GM23248 (cell line): ENCODE data around the gene DGKG.

Experiments
- EZH2 ChIP-seq: fragments of 200-600 bp; sonication (generic); IDR thresholded peaks from 2 replicates; pipeline ENCODE4 v1.6.1; 2018; ENCODE audit warnings: antibody characterized with exemption, mild to moderate bottlenecking; ENCODE audit not compliant: insufficient read depth, poor library complexity, severe bottlenecking
- EZH2phosphoT487 ChIP-seq: fragments of 200-600 bp; sonication (generic); IDR thresholded peaks from 2 replicates; pipeline ENCODE4 v1.6.1; 2018; ENCODE audit warnings: antibody characterized with exemption, moderate library complexity, mild to moderate bottlenecking, low read depth; ENCODE audit not compliant: insufficient read depth

DNA sequence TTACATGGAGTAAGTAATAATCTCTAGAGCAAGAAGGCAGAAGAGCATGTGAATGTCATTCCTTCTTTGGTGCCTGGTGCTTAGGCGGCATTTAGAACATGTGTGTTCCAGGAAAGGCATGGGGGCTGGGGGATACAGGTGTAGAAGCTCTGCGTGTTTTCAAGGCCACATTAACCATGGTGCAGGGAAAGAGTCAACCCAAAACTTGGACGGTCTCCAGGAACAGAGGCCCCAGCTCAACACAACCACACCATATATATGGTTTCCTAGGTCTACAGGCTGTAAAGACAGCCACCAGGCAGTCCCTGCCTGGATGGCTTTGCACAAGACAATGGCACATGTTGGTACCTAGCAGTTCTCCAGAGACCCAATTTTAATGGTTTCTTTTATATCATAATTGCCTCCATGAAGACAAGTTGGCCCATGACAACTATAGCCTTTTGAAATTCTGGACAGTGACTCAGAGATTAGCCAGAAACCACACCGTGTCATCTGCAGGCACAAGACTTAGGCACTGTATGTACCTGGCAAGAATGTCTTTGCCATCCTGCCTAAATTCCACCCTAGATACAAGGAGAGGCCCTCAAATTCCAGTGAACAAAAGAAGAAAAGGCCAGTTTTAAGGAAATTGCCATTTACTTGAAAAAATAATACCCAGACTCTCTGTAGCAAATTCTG is 25.0 kb upstream of the DGKG start:
- TF ChIP-seq EZH2 (no peak), EZH2phosphoT487 (no peak)
